AG04449 (cell line): Measurements from ENCODE around the gene ARHGAP22.

Experiments used
- CTCF ChIA-PET: fragments of 350-600 bp; formaldehyde crosslinking; extraction: SDS; loops from one replicate; lab custom pipeline; 2021; ENCODE audit warnings: antibody characterized with exemption; lab: Yijun Ruan, JAX
- POLR2A ChIA-PET: fragments of 400-600, 350-600 bp; formaldehyde crosslinking; extraction: SDS; loops from one replicate; lab custom pipeline; 2020; ENCODE audit warnings: antibody characterized with exemption, inconsistent platforms; lab: Yijun Ruan, JAX
- DNase-seq: peaks from one replicate; pipeline ENCODE4 v3.0.0-alpha.2; 2010; ENCODE audit warnings: low read depth, low spot score
- H3K4me3 ChIP-seq: 2 replicates; pipeline ENCODE4 v1.5.1; 2011; ENCODE audit warnings: low read depth, mild to moderate bottlenecking, control low read depth, low read length
- TF ChIP-seq, protein P1 (sequence below): IDR thresholded peaks from one replicate; pipeline ENCODE4 v1.5.1; 2011; ENCODE audit warnings: mild to moderate bottlenecking, moderate library complexity, low read length, control low read depth, inconsistent platforms; ENCODE audit not compliant: insufficient read depth; ENCODE audit errors: missing control alignments

ARHGAP22 gene

DNA sequence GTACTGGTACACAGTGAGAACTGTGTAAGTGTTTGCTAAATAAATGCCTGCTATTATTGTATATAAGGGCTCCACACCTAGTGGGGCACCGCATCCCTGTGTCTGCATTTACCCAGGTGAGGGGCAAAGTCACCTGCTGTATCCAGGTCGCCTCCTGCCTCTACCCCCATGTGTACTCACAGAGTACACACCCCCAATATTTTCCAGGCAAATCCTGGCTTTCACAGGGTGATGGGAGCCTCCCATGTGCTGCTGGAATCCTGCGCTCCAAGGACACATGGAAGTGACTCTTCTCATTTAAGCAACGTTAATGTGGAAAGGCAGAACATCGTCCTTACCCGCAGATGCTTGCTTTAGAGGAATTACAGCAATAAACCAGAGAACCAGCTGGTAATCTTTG is 48.2 kb downstream of the ARHGAP22 start:
- TF ChIP-seq, protein P1, sequence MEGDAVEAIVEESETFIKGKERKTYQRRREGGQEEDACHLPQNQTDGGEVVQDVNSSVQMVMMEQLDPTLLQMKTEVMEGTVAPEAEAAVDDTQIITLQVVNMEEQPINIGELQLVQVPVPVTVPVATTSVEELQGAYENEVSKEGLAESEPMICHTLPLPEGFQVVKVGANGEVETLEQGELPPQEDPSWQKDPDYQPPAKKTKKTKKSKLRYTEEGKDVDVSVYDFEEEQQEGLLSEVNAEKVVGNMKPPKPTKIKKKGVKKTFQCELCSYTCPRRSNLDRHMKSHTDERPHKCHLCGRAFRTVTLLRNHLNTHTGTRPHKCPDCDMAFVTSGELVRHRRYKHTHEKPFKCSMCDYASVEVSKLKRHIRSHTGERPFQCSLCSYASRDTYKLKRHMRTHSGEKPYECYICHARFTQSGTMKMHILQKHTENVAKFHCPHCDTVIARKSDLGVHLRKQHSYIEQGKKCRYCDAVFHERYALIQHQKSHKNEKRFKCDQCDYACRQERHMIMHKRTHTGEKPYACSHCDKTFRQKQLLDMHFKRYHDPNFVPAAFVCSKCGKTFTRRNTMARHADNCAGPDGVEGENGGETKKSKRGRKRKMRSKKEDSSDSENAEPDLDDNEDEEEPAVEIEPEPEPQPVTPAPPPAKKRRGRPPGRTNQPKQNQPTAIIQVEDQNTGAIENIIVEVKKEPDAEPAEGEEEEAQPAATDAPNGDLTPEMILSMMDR: no peak
- H3K4me3 ChIP-seq: no peak overlapping the region
- POLR2A ChIA-PET: no interaction called here
- CTCF ChIA-PET: interaction anchor here (0.9 to 31.0 kb wide), 6 partner anchors 9 to 193 kb away, joined by 3 to 1051 read pairs (median 4); no protein-coding TSS in a partner anchor
- DNase-seq: no peak

DNA sequence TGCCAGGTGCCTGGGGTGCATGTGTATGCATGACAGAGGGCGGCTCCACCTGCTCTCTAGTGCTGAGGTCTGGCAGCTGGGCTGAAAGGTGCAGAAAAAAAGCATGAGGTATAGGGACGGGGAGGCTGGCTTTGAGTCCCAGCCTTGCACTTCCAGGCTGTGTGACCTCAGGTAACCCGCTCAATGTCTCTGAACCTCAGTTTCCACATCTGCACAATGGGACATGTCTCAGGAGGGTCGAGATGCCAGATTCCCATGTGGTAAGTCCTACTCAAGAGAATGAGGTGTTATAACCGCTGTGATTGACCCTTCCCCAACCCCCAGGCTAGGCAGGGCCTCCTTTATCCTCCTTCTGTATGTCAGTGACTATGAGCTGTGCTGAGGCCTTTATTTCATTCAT is 48.8 kb downstream of the ARHGAP22 start:
- ChIA-PET CTCF (interaction anchor here (0.9 to 31.0 kb wide), 5 partner anchors 9 to 193 kb away, joined by 3 to 1051 read pairs (median 4); no protein-coding TSS in a partner anchor), POLR2A (no interaction called here)
- TF ChIP-seq, protein P1: no peak

DNA sequence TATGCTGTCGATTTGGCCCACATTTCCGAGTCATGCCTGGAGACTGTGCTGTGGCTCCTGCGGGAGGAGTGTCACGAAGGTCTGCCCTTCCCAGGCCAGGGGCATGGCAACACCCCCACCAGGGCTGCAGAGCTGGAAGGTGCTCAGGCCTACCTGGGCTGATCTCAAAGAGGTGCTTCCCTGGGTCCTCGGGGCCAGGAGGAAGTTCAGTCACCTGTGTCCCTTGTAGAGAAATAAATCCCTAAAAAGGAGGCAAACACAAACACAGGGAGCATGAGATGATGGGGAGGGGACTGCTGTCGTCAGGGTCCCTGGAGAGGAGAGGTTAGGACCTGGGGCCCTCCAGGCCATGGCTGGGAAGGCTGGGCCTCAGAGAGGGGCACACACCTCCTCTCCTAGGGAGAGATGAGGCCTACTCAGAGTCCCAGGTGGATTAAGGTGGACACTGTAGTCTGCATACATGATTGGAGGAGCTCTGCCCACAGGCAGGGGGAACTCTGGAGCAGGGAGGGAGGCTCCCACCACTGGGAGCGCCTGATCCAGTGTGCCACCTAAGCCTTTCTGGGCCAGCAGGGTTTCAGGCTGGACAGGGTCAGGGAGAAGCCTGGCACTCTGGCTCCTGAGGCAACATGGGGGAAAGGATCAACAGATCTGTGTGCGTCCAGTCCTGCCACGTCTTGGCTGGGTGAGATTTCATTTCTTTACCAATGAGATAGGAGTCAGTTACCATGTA is 49.4 kb downstream of the ARHGAP22 start:
- ChIA-PET CTCF (interaction anchor here (0.6 to 31.0 kb wide), 8 partner anchors 9 to 194 kb away, joined by 3 to 1051 read pairs (median 6); no protein-coding TSS in a partner anchor), POLR2A (no interaction called here)
- H3K4me3 ChIP-seq: no peak overlapping the region
- DNase-seq: no peak
- TF ChIP-seq, protein P1: no peak

More for the DNA sequence above, 48.8 kb downstream of the ARHGAP22 start:
- no peak for DNase-seq
- no peak overlapping the region for H3K4me3 ChIP-seq

DNA sequence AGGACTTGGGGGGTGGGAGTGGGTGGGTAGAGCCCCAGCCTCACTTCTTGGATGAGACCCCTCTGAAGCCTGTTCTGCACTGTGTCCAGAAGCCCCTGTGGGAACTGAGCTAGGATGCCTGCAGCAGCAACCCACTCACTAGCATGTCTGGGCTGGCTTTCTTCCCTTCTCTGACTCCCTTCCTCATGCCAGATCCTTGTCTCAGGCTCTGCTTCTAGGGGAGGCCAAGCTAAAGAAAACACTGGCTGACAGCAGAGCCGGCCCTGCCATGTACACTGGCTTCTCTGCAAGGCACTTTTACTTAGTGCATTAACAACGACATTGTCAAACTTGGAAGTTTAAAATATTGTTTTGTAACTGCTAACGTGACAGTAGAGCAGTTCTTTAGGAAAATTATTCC is 50.2 kb downstream of the ARHGAP22 start:
- H3K4me3 ChIP-seq: no peak overlapping the region
- TF ChIP-seq, protein P1: no peak
- ChIA-PET POLR2A (no interaction called here), CTCF (interaction anchor here (0.6 to 31.0 kb wide), 8 partner anchors 10 to 193 kb away, joined by 3 to 1051 read pairs (median 8); no protein-coding TSS in a partner anchor)
- no peak for DNase-seq

DNA sequence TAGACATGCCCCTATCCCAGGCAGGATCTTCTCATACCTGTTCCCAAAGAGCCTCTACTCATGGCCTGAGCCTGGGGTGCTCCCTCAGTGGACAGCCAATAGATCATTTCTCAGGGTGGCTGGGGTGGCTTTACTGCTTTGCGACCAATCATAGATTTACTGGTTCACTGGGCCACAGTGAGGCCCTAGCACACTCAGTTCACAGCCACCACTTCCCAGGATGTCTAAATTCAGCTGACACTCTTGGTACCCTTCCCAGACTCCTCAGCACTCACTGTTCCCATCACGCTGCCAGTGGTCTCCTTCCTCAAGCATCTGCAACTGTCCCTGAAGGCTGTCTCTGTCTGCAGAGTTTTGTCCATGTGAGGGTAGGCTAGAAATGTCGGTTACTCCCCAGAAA is 50.6 kb downstream of the ARHGAP22 start:
- no peak overlapping the region for H3K4me3 ChIP-seq
- TF ChIP-seq, protein P1: no peak
- DNase-seq: no peak
- ChIA-PET POLR2A (no interaction called here), CTCF (interaction anchor here (1.2 to 31.0 kb wide), 10 partner anchors 9 to 193 kb away, joined by 3 to 1051 read pairs (median 8); no protein-coding TSS in a partner anchor)

DNA sequence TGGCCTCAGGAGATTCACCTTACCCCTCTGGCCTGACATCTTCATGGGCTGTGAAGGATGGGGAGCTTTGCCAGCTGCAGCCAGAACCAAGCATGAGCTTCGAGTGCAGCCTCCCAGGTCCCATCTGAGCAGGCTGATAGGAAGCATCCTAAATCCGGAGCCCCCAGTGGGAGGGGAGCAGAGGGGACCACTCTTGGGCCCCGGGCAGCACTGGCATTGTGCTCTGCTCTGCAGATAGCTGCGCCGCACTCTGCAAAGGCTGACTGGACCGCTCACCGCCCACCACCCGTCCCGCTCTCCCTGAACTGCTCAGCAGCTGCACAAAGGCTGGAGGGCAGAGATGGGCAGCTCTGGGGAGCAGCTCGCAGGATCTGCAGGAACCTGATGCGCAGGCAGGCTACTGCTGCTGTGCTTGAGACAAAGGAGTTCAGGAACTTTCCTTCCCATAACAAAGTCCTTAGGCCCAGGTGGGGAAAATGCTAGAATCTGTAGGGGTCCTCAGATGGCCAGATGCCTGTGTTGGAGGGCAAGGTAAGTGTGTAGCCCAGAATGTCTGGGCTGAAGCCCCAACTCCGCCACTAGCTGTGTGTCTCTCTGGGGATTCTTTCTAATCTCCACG is 51.8 kb downstream of the ARHGAP22 start:
- CTCF ChIA-PET: interaction anchor here (0.8 to 31.0 kb wide), 26 partner anchors 8 to 959 kb away, joined by 3 to 1051 read pairs (median 5); no protein-coding TSS in a partner anchor
- DNase-seq: no peak
- POLR2A ChIA-PET: no interaction called here
- TF ChIP-seq, protein P1: no peak
- H3K4me3 ChIP-seq: no peak overlapping the region
